ENCODE measurements around the gene NHSL2.

- TF ChIP-seq, protein P1, sequence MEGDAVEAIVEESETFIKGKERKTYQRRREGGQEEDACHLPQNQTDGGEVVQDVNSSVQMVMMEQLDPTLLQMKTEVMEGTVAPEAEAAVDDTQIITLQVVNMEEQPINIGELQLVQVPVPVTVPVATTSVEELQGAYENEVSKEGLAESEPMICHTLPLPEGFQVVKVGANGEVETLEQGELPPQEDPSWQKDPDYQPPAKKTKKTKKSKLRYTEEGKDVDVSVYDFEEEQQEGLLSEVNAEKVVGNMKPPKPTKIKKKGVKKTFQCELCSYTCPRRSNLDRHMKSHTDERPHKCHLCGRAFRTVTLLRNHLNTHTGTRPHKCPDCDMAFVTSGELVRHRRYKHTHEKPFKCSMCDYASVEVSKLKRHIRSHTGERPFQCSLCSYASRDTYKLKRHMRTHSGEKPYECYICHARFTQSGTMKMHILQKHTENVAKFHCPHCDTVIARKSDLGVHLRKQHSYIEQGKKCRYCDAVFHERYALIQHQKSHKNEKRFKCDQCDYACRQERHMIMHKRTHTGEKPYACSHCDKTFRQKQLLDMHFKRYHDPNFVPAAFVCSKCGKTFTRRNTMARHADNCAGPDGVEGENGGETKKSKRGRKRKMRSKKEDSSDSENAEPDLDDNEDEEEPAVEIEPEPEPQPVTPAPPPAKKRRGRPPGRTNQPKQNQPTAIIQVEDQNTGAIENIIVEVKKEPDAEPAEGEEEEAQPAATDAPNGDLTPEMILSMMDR (conservative IDR thresholded peaks at IDR 0.05; ENCODE audit: low read length), result no peak
- TF ChIP-seq EZH2phosphoT487 (IDR thresholded peaks at IDR 0.05; ENCODE audit: borderline replicate concordance, low read depth, low read length), result no peak
Measured at GRCh38 chrX:72043636-72044035, 133.0 kb downstream of the NHSL2 start.
